Measurements from ENCODE around the gene CHCHD1.

DNA sequence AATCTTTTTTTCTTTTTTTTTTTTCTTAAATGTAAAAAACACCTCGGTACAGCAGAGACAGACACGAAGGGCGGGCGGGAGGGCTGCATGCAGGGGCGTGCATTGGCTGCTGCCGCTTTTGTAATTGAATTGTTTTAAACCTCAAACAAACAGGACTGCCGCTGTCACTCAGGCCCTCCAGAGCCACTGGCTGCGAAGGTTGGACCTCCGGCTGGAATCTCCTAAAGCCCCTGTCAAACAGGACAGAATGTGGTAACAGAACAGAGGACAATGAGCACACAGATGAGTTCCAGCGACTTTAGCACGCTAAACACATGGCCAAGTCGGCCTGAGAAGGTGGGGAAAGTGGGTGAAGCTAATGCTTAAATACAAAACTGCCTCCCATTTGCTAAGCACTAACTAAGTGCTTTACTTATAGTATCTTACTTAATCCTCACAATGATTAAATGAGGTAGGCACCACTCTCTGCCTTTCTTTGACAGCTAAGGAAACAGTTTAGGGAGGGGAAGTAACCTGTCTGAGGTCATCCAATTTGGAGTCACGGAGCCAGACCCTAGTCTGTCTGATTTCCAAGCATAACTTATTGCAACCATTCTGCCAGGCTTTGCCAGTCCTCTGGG lies 32.5 kb downstream of the CHCHD1 start:
- TF ChIP-seq, protein P1, sequence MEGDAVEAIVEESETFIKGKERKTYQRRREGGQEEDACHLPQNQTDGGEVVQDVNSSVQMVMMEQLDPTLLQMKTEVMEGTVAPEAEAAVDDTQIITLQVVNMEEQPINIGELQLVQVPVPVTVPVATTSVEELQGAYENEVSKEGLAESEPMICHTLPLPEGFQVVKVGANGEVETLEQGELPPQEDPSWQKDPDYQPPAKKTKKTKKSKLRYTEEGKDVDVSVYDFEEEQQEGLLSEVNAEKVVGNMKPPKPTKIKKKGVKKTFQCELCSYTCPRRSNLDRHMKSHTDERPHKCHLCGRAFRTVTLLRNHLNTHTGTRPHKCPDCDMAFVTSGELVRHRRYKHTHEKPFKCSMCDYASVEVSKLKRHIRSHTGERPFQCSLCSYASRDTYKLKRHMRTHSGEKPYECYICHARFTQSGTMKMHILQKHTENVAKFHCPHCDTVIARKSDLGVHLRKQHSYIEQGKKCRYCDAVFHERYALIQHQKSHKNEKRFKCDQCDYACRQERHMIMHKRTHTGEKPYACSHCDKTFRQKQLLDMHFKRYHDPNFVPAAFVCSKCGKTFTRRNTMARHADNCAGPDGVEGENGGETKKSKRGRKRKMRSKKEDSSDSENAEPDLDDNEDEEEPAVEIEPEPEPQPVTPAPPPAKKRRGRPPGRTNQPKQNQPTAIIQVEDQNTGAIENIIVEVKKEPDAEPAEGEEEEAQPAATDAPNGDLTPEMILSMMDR (conservative IDR thresholded peaks at IDR 0.05): no peak
- TF ChIP-seq EZH2 (IDR thresholded peaks at IDR 0.05; ENCODE audit: low read depth): no peak
